HepG2 (cell line): ENCODE results near the gene KCTD14. TPM values are rescaled to one million over a fixed set of nuclear protein-coding genes. Genes with fewer than 3 reads are reported as not detected.

ENCODE experiments used
- ATAC-seq: fragments of 200-7000 bp; cut with Tn5 transposase; 3 replicates; pipeline ENCODE4 v1.9.1; 2020; ENCODE audit warnings: mild to moderate bottlenecking, moderate library complexity
- BruUV-seq: library from RNA; stranded (reverse); fragments of 400-500 nt; replicated peaks from 2 replicates; lab custom pipeline; 2021; lab: Mats Ljungman, UMichigan
- CTCF ChIA-PET: fragments of 300-600 bp; formaldehyde crosslinking; extraction: SDS; loops from one replicate; lab custom pipeline; 2021; ENCODE audit warnings: low total read pairs, inconsistent platforms, low intra/inter-chr PET ratio; lab: Yijun Ruan, JAX
- POLR2A ChIA-PET: fragments of 350-600 bp; sonication (Branson Sonifier 250); formaldehyde crosslinking; loops from one replicate; lab custom pipeline; 2020; ENCODE audit warnings: antibody characterized with exemption, inconsistent platforms; lab: Yijun Ruan, JAX
- DNase-seq: peaks from one replicate; pipeline ENCODE4 v3.0.0-alpha.2; 2015; ENCODE audit warnings: low spot score
- FAIRE-seq: peaks from 3 replicates; lab custom pipeline; 2011; peaks lifted over from hg19 to GRCh38; lab: Jason Lieb, UNC
- H2AFZ ChIP-seq: one replicate; pipeline ENCODE4 v1.6.1; 2011; ENCODE audit warnings: low read length, inconsistent platforms
- H3K27ac ChIP-seq: fragments of 300-600 bp; 3 replicates; pipeline ENCODE4 v1.8.0; 2011; ENCODE audit warnings: mixed run types, mild to moderate bottlenecking, mixed read lengths, low read length, inconsistent platforms; ENCODE audit not compliant: insufficient read depth; ENCODE audit errors: extremely low read length
- H3K27me3 ChIP-seq, 2 experiments: fragments of 200-600 bp in 1 of 2; 2 replicates in 1 of 2; 3 replicates in 1 of 2; pipeline versions ENCODE4 v1.6.0 to v1.8.0; 2011; ENCODE audit warnings: low read length in 2 of 2, mild to moderate bottlenecking in 2 of 2, moderate library complexity in 2 of 2, inconsistent platforms in 1 of 2; ENCODE audit not compliant: insufficient read depth in 2 of 2, control insufficient read depth in 1 of 2
- H3K36me3 ChIP-seq, 2 experiments: fragments of 200-600 bp in 1 of 2; replicated peaks in 1 of 2; 2 replicates in 1 of 2; 3 replicates in 1 of 2; pipeline versions ENCODE4 v1.5.1 to v1.8.0; 2011; ENCODE audit warnings: low read length in 2 of 2, inconsistent platforms in 1 of 2; ENCODE audit not compliant: insufficient read depth in 2 of 2, control insufficient read depth in 1 of 2
- H3K4me1 ChIP-seq: 2 replicates; pipeline ENCODE4 v1.5.1; 2012; ENCODE audit warnings: low read length, inconsistent platforms; ENCODE audit not compliant: insufficient read depth
- H3K4me2 ChIP-seq: 2 replicates; pipeline ENCODE4 v1.6.0; 2011; ENCODE audit warnings: low read depth, low read length, inconsistent platforms
- H3K4me3 ChIP-seq, 3 experiments: fragments of 200-600 bp in 1 of 3; sonication (generic), shearing (Covaris generic) in 1 of 3; replicated peaks in 1 of 3; 2 replicates each; pipeline ENCODE4 v1.5.1; 2011 to 2016; ENCODE audit warnings: low read length in 3 of 3, inconsistent platforms in 2 of 3, low read depth in 2 of 3, mild to moderate bottlenecking in 2 of 3, control low read depth in 1 of 3, mixed read lengths in 1 of 3; ENCODE audit not compliant: insufficient read depth in 1 of 3
- H3K79me2 ChIP-seq: one replicate; pipeline ENCODE4 v1.6.1; 2011; ENCODE audit warnings: low read length, inconsistent platforms; ENCODE audit not compliant: insufficient read depth
- H3K9ac ChIP-seq: 2 replicates; pipeline ENCODE4 v1.6.0; 2011; ENCODE audit warnings: mild to moderate bottlenecking, low read depth, low read length, inconsistent platforms; ENCODE audit not compliant: insufficient read depth
- H3K9me3 ChIP-seq: 2 replicates; pipeline ENCODE4 v1.5.1; 2012; ENCODE audit warnings: mild to moderate bottlenecking, low read length
- H4K20me1 ChIP-seq: 2 replicates; pipeline ENCODE4 v1.6.0; 2011; ENCODE audit warnings: inconsistent platforms, mild to moderate bottlenecking, low read length, moderate library complexity; ENCODE audit not compliant: insufficient read depth
- AHR ChIP-seq: IDR thresholded peaks from 2 replicates; pipeline ENCODE4 v1.6.1; 2018; ENCODE audit warnings: missing genetic modification reagents, missing compliant biosample characterization
- BCL6 ChIP-seq: IDR thresholded peaks from 2 replicates; pipeline ENCODE4 v1.6.1; 2016; ENCODE audit warnings: missing genetic modification reagents, missing compliant biosample characterization
- ELF3 ChIP-seq: IDR thresholded peaks from 2 replicates; pipeline ENCODE4 v1.6.1; 2016; ENCODE audit warnings: missing genetic modification reagents, missing compliant biosample characterization
- FOXA1 ChIP-seq, 2 experiments: fragments of 450-650 bp in 1 of 2; sonication (generic) in 1 of 2; formaldehyde crosslinking in 1 of 2; IDR thresholded peaks; 2 replicates each; pipeline versions ENCODE4 v1.4.0 to v1.6.1; 2016 to 2020; ENCODE audit warnings: missing genetic modification reagents in 1 of 2
- GATAD2A ChIP-seq: IDR thresholded peaks from 2 replicates; pipeline ENCODE4 v1.6.1; 2016
- NFIC ChIP-seq: IDR thresholded peaks from 2 replicates; pipeline ENCODE4 v1.6.1; 2012; ENCODE audit warnings: mild to moderate bottlenecking, low read length, inconsistent platforms
- NR3C1 ChIP-seq: sonication (generic); formaldehyde crosslinking; IDR thresholded peaks from 2 replicates; pipeline ENCODE4 v1.4.0; 2020; ENCODE audit warnings: missing genetic modification reagents
- POLR2AphosphoS2 ChIP-seq: IDR thresholded peaks from 2 replicates; pipeline ENCODE4 v1.6.1; 2011; ENCODE audit warnings: low read depth, low read length, improper control_type of control experiment
- SOX5 ChIP-seq: IDR thresholded peaks from 2 replicates; pipeline ENCODE4 v1.6.1; 2016; ENCODE audit warnings: borderline replicate concordance
- TRIM24 ChIP-seq: sonication (generic); formaldehyde crosslinking; IDR thresholded peaks from 2 replicates; pipeline ENCODE4 v1.8.0; 2022; ENCODE audit warnings: mild to moderate bottlenecking, missing genetic modification reagents
- ZNF205 ChIP-seq: IDR thresholded peaks from 2 replicates; pipeline ENCODE4 v1.6.1; 2018; ENCODE audit warnings: missing biosample characterization, missing genetic modification reagents
- ZNF3 ChIP-seq: IDR thresholded peaks from 2 replicates; pipeline ENCODE4 v1.7.0; 2017; ENCODE audit warnings: inconsistent platforms
- ZNF333 ChIP-seq: sonication (generic); formaldehyde crosslinking; IDR thresholded peaks from 2 replicates; pipeline ENCODE4 v1.4.0; 2020; ENCODE audit warnings: mild to moderate bottlenecking, missing genetic modification reagents, borderline replicate concordance
- ZNF558 ChIP-seq: sonication (generic); formaldehyde crosslinking; IDR thresholded peaks from 2 replicates; pipeline ENCODE4 v1.9.0; 2022; ENCODE audit warnings: mild to moderate bottlenecking, missing genetic modification reagents, borderline replicate concordance
- ZNF562 ChIP-seq: sonication (generic); formaldehyde crosslinking; IDR thresholded peaks from 2 replicates; pipeline ENCODE4 v1.8.0; 2022; ENCODE audit warnings: missing genetic modification reagents, borderline replicate concordance
- ZNF572 ChIP-seq: sonication (generic); formaldehyde crosslinking; IDR thresholded peaks from 2 replicates; pipeline ENCODE4 v1.5.1; 2020; ENCODE audit warnings: mild to moderate bottlenecking, missing genetic modification reagents
- WGBS: methylation state at CpG from one replicate; pipeline ENCODE4 v1.1.6; 2017; ENCODE audit warnings: low lambda C conversion rate; 5-methylcytosine and 5-hydroxymethylcytosine counted together
- in situ Hi-C: cut with HindIII; loops from 2 replicates; pipeline ENCODE4 v1.10.0; 2017; ENCODE audit warnings: low pct_unique_long_range_greater_than_20kb; ENCODE audit not compliant: extremely low pct_ligation_motif_present
- intact Hi-C: fragments of 100-400 bp; cut with micrococcal nuclease; formaldehyde crosslinking; loops from one replicate; pipeline ENCODE4 v1.10.0; 2022; ENCODE audit not compliant: unreplicated experiment
- polyA plus RNA-seq, 8 experiments: library from polyadenylated mRNA; depleted of rRNA in 3 of 8; stranded (reverse) in 7 of 8; unstranded in 1 of 8; fragments of >200 nt; fragmentation: Illumina TruSeq in 4 of 8; extraction: Trizol in 4 of 8; gene quantifications; 2 replicates each; pipeline versions ENCODE4 v1.2.1 to v1.2.3, GENCODE V29; 2011 to 2016; ENCODE audit warnings: low read depth in 4 of 8, missing spikeins in 1 of 8, mixed read lengths in 1 of 8; ENCODE audit not compliant: insufficient read depth in 1 of 8
- total RNA-seq, 5 experiments: library from RNA; depleted of rRNA; stranded (reverse); fragments of >200 nt; fragmentation: Illumina TruSeq; extraction: Trizol; gene quantifications; 2 replicates each; pipeline ENCODE4 v1.2.3, GENCODE V29; 2016; ENCODE audit warnings: low read depth in 1 of 5
- TF ChIP-seq, protein P1 (sequence below): sonication (generic); formaldehyde crosslinking; IDR thresholded peaks from 2 replicates; pipeline ENCODE4 v1.5.1; 2020; ENCODE audit warnings: missing genetic modification reagents, mild to moderate bottlenecking, borderline replicate concordance
- TF ChIP-seq, protein P2 (sequence below): IDR thresholded peaks from 2 replicates; pipeline ENCODE4 v1.4.0; 2020; ENCODE audit warnings: mild to moderate bottlenecking, missing genetic modification reagents
- TF ChIP-seq, protein P3 (sequence below): sonication (generic); formaldehyde crosslinking; conservative IDR thresholded peaks from 2 replicates; pipeline ENCODE4 v1.4.0; 2020; ENCODE audit warnings: mild to moderate bottlenecking, missing genetic modification reagents, moderate library complexity

KCTD14 gene
- total and polyA plus RNA-seq, 2 of the 13 experiments (the other 11 are each of a cell fraction or from before 2014, with no cell fraction given): 10.3 to 15.6 TPM

DNA sequence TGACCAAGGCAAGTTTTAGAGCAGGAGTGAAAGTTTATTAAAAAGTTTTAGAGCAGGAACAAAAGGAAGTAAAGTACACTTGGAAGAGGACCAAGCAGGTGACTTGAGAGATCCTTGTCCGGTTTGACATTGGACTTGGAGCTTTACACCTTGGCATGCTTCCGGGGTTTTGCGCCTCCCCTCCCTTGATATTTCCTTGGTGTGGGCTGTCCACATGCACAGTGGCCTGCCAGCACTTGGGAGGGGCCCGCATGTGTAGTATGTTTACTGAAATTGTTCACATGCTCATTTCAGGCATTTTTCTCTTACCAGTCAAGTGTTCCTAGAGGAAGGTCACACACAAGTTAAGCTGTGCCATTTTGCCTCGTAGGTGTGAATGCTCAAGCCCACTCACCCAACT, 21.6 kb upstream of the KCTD14 start:
- H3K9ac ChIP-seq: no peak overlapping the region
- H3K4me3 ChIP-seq: no peak overlapping the region
- 39% methylated on average over 5 of the region's 5 CpGs for WGBS
- no peaks in the 10 kb centered on the region for H3K36me3 ChIP-seq
- H3K4me2 ChIP-seq: 0 out of 2 replicates have a peak overlapping the region, but pooled peaks have one; percentile 100
- CTCF ChIA-PET: interaction anchor here (1.8 kb wide), 1 partner anchor 269 kb away, joined by 7 read pairs; no protein-coding TSS in a partner anchor
- BruUV-seq: no TSS peak
- POLR2A ChIA-PET: interaction anchor here (1.5 to 1.9 kb wide), 2 partner anchors 22 to 50 kb away, joined by 4 to 7 read pairs; partner anchors contain the start of gene INTS4
- H3K27me3 ChIP-seq: no peaks in the 10 kb centered on the region
- intact Hi-C loops (loop anchor here (5.0 kb wide), 1 partner anchor 132 kb away; no protein-coding TSS in a partner anchor), in situ Hi-C loops (loop anchor here (5.0 kb wide), 1 partner anchor 37 kb away; no protein-coding TSS in a partner anchor)
- FAIRE-seq: no peak
- H3K79me2 ChIP-seq: no peaks in the 10 kb centered on the region
- H3K9me3 ChIP-seq: no peaks in the 10 kb centered on the region
- H2AFZ ChIP-seq: no peak overlapping the region
- DNase-seq: no peak
- ATAC-seq: no peak
- H3K4me1 ChIP-seq: peaks cover 68% of the 10 kb centered on the region
- H3K27ac ChIP-seq: no peak overlapping the region
- no peaks in the 10 kb centered on the region for H4K20me1 ChIP-seq
- TF ChIP-seq ZNF205 (CRISPR knock-in tag) (0 out of 2 replicates have a peak, but pooled peaks have one; percentile 56), AHR (no peak), ZNF333 (CRISPR knock-in tag) (no peak), ZNF572 (no peak), ZNF562 (CRISPR knock-in tag) (no peak), SOX5 (peak; percentile 15; the same call in 1 of the 2 replicates), ZNF3 (CRISPR knock-in tag) (no peak), POLR2AphosphoS2 (no peak), ZNF558 (CRISPR knock-in tag) (no peak), BCL6 (CRISPR knock-in tag) (no peak), TRIM24 (CRISPR knock-in tag) (no peak), NR3C1 (no peak), ELF3 (CRISPR knock-in tag) (0 out of 2 replicates have a peak, but pooled peaks have one; percentile 7), NFIC (no peak), GATAD2A (CRISPR knock-in tag) (peak; percentile 43; the same call in 1 of the 2 replicates), FOXA1 (IDR thresholded peaks at IDR 0.05) (no peak), FOXA1 (CRISPR knock-in tag; IDR thresholded peaks at IDR 0.05) (no peak)
- TF ChIP-seq, protein P1, sequence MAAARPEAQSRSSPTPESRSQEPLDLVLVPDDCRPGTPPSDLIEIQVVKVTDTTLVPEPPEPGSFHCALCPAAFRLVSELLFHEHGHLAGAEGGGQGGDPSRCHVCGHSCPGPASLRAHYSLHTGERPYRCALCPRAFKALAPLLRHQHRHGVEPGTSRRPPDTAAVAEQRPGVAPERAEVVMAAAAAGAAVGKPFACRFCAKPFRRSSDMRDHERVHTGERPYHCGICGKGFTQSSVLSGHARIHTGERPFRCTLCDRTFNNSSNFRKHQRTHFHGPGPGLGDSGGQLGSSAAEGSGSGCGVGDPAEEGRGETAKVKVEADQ (CRISPR knock-in tag): no peak
- TF ChIP-seq, protein P2, sequence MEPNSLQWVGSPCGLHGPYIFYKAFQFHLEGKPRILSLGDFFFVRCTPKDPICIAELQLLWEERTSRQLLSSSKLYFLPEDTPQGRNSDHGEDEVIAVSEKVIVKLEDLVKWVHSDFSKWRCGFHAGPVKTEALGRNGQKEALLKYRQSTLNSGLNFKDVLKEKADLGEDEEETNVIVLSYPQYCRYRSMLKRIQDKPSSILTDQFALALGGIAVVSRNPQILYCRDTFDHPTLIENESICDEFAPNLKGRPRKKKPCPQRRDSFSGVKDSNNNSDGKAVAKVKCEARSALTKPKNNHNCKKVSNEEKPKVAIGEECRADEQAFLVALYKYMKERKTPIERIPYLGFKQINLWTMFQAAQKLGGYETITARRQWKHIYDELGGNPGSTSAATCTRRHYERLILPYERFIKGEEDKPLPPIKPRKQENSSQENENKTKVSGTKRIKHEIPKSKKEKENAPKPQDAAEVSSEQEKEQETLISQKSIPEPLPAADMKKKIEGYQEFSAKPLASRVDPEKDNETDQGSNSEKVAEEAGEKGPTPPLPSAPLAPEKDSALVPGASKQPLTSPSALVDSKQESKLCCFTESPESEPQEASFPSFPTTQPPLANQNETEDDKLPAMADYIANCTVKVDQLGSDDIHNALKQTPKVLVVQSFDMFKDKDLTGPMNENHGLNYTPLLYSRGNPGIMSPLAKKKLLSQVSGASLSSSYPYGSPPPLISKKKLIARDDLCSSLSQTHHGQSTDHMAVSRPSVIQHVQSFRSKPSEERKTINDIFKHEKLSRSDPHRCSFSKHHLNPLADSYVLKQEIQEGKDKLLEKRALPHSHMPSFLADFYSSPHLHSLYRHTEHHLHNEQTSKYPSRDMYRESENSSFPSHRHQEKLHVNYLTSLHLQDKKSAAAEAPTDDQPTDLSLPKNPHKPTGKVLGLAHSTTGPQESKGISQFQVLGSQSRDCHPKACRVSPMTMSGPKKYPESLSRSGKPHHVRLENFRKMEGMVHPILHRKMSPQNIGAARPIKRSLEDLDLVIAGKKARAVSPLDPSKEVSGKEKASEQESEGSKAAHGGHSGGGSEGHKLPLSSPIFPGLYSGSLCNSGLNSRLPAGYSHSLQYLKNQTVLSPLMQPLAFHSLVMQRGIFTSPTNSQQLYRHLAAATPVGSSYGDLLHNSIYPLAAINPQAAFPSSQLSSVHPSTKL (CRISPR knock-in tag): peak; percentile 56; the same call in 1 of the 2 replicates
- TF ChIP-seq, protein P3, sequence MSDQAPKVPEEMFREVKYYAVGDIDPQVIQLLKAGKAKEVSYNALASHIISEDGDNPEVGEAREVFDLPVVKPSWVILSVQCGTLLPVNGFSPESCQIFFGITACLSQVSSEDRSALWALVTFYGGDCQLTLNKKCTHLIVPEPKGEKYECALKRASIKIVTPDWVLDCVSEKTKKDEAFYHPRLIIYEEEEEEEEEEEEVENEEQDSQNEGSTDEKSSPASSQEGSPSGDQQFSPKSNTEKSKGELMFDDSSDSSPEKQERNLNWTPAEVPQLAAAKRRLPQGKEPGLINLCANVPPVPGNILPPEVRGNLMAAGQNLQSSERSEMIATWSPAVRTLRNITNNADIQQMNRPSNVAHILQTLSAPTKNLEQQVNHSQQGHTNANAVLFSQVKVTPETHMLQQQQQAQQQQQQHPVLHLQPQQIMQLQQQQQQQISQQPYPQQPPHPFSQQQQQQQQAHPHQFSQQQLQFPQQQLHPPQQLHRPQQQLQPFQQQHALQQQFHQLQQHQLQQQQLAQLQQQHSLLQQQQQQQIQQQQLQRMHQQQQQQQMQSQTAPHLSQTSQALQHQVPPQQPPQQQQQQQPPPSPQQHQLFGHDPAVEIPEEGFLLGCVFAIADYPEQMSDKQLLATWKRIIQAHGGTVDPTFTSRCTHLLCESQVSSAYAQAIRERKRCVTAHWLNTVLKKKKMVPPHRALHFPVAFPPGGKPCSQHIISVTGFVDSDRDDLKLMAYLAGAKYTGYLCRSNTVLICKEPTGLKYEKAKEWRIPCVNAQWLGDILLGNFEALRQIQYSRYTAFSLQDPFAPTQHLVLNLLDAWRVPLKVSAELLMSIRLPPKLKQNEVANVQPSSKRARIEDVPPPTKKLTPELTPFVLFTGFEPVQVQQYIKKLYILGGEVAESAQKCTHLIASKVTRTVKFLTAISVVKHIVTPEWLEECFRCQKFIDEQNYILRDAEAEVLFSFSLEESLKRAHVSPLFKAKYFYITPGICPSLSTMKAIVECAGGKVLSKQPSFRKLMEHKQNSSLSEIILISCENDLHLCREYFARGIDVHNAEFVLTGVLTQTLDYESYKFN (CRISPR knock-in tag): no peak
